ENCODE data around the gene CHCHD6. TPM values are rescaled to one million over a fixed set of nuclear protein-coding genes. Genes with fewer than 3 reads are reported as not detected.

Gene CHCHD6
- total RNA-seq, 1 donor from 2014 or later: 17.2 TPM

GRCh38 chr3:126671521-126671920, 32.5 kb upstream of the CHCHD6 start:
- no peak overlapping the region for H3K27ac Mint-ChIP-seq (ENCODE audit: unreplicated experiment)
- peaks cover 4% of the 10 kb centered on the region for H3K9me3 Mint-ChIP-seq (ENCODE audit: unreplicated experiment)
- no peaks in the 10 kb centered on the region for H3K27me3 Mint-ChIP-seq (ENCODE audit: unreplicated experiment)
- no peak overlapping the region for H3K4me3 Mint-ChIP-seq (ENCODE audit: unreplicated experiment)
- TF ChIP-seq CTCF (IDR thresholded peaks at IDR 0.05; ENCODE audit: partially characterized antibody, unreplicated experiment): no peak
- no peak for DNase-seq
- no peaks in the 10 kb centered on the region for H3K36me3 Mint-ChIP-seq (ENCODE audit: unreplicated experiment)
- H3K4me1 Mint-ChIP-seq (ENCODE audit: low read depth, unreplicated experiment): no peaks in the 10 kb centered on the region

GRCh38 chr3:126672340-126672739, 31.7 kb upstream of the CHCHD6 start:
- no peak for DNase-seq
- Mint-ChIP-seq H3K36me3 (ENCODE audit: unreplicated experiment) (no peaks in the 10 kb centered on the region), H3K27me3 (ENCODE audit: unreplicated experiment) (no peaks in the 10 kb centered on the region), H3K27ac (ENCODE audit: unreplicated experiment) (no peak overlapping the region), H3K4me1 (ENCODE audit: low read depth, unreplicated experiment) (peaks cover 4% of the 10 kb centered on the region), H3K9me3 (ENCODE audit: unreplicated experiment) (peaks cover 4% of the 10 kb centered on the region), H3K4me3 (ENCODE audit: unreplicated experiment) (no peak overlapping the region)
- TF ChIP-seq CTCF (IDR thresholded peaks at IDR 0.05; ENCODE audit: partially characterized antibody, unreplicated experiment): no peak

- Mint-ChIP-seq H3K27ac (ENCODE audit: unreplicated experiment) (no peak overlapping the region), H3K4me3 (ENCODE audit: unreplicated experiment) (no peak overlapping the region), H3K9me3 (ENCODE audit: unreplicated experiment) (peaks cover 4% of the 10 kb centered on the region), H3K4me1 (ENCODE audit: low read depth, unreplicated experiment) (peaks cover 4% of the 10 kb centered on the region), H3K36me3 (ENCODE audit: unreplicated experiment) (no peaks in the 10 kb centered on the region), H3K27me3 (ENCODE audit: unreplicated experiment) (no peaks in the 10 kb centered on the region)
- no peak for DNase-seq
- TF ChIP-seq CTCF (IDR thresholded peaks at IDR 0.05; ENCODE audit: partially characterized antibody, unreplicated experiment): no peak
Measured at GRCh38 chr3:126672741-126673140, 31.3 kb upstream of the CHCHD6 start.

GRCh38 chr3:126676919-126677705, 26.9 kb upstream of the CHCHD6 start:
- H3K27me3 Mint-ChIP-seq (ENCODE audit: unreplicated experiment): no peaks in the 10 kb centered on the region
- DNase-seq: no peak
- TF ChIP-seq CTCF (IDR thresholded peaks at IDR 0.05; ENCODE audit: partially characterized antibody, unreplicated experiment): no peak

GRCh38 chr3:126677862-126678503, 26.1 kb upstream of the CHCHD6 start:
- peaks cover 11% of the 10 kb centered on the region for H3K4me1 Mint-ChIP-seq (ENCODE audit: low read depth, unreplicated experiment)
- no peak for TF ChIP-seq CTCF (IDR thresholded peaks at IDR 0.05; ENCODE audit: partially characterized antibody, unreplicated experiment)
- peaks cover 2% of the 10 kb centered on the region for H3K9me3 Mint-ChIP-seq (ENCODE audit: unreplicated experiment)
- no peak overlapping the region for H3K4me3 Mint-ChIP-seq (ENCODE audit: unreplicated experiment)
- no peak overlapping the region for H3K27ac Mint-ChIP-seq (ENCODE audit: unreplicated experiment)
- no peak for DNase-seq
- H3K36me3 Mint-ChIP-seq (ENCODE audit: unreplicated experiment): no peaks in the 10 kb centered on the region
- H3K27me3 Mint-ChIP-seq (ENCODE audit: unreplicated experiment): no peaks in the 10 kb centered on the region

More at GRCh38 chr3:126676919-126677705, 26.9 kb upstream of the CHCHD6 start:
- no peak overlapping the region for H3K27ac Mint-ChIP-seq (ENCODE audit: unreplicated experiment)
- no peak overlapping the region for H3K4me3 Mint-ChIP-seq (ENCODE audit: unreplicated experiment)
- peaks cover 2% of the 10 kb centered on the region for H3K9me3 Mint-ChIP-seq (ENCODE audit: unreplicated experiment)
- no peaks in the 10 kb centered on the region for H3K36me3 Mint-ChIP-seq (ENCODE audit: unreplicated experiment)
- H3K4me1 Mint-ChIP-seq (ENCODE audit: low read depth, unreplicated experiment): peaks cover 11% of the 10 kb centered on the region
